Measurements from ENCODE around the gene DMAC2.
"Not testable (repeated sequence)": the region's sequence is repeated elsewhere in the genome, so short reads cannot be mapped to it uniquely, and the experiment has no call there.

Gene DMAC2

DNA sequence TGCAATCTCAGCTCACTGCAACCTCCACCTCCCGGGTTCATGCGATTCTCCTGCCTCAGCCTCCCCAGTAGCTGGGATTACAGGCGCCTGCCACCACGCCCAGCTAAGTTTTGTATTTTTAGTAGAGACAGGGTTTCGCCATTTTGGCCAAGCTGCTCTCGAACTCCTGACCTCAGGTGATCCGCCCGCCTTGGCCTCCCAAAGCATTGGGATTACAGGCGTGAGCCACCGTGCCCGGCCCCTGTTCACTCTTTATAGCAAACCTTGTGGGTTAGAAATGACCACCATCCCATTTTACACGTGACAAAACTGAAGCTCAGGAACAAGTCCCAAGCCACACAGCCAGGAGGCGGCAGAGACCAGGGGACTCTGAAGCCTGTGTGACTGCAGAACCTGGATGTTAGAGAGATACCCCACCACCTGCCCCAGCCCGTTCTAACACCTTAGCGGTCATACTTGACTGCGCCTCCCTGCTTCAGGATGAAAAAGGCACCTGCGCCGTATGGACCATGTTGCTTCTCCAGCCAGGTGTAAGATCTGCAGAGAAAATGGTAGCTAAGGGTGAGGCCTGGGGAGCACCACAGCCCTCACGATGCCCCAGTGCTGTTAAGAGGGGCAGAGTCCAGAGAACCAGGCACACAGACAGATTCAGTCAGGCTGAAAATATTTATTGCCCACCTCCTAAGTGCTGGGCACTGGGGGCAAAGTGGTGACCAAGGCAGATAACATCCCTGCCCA lies 3.6 kb downstream of the DMAC2 start:
- Mint-ChIP-seq H3K27ac (peak overlapping the region in 1 of 2 donors; percentile 23), H3K36me3 (ENCODE audit: insufficient read depth) (peaks cover 16% of the 10 kb centered on the region), H3K4me1 (ENCODE audit: low read depth in 2 of 2) (peaks cover 13 to 21% of the 10 kb centered on the region in 2 donors), H3K9me3 (no peaks in the 10 kb centered on the region), H3K4me3 (no peak overlapping the region), H3K27me3 (no peaks in the 10 kb centered on the region)
- DNase-seq (no peak), ATAC-seq (replicated peaks) (no peak)

DNA sequence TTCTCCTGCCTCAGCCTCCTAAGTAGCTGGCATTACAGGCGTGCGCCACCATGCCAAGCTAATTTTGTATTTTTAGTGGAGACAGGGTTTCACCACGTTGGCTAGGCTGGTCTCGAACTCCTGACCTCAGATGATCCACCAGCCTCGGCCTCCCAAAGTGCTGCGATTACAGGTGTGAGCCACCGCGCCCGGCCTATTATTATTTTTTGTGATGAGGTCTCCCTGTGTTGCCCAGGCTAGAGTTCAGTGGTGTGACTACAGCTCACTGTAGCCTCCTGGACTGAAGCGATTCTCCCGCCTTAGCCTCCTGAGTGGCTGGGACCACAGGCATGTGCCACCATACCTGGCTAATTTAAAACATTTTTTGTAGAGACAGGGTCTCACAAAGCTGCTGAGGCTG lies 4.3 kb downstream of the DMAC2 start:
- not testable (repeated sequence) for H3K4me3 Mint-ChIP-seq; H3K27ac Mint-ChIP-seq; H3K9me3 Mint-ChIP-seq; ATAC-seq (replicated peaks); DNase-seq; H3K27me3 Mint-ChIP-seq
- H3K36me3 Mint-ChIP-seq (ENCODE audit: insufficient read depth): peaks cover 16% of the 10 kb centered on the region
- H3K4me1 Mint-ChIP-seq (ENCODE audit: low read depth in 2 of 2): peaks cover 15 to 24% of the 10 kb centered on the region in 2 donors

DNA sequence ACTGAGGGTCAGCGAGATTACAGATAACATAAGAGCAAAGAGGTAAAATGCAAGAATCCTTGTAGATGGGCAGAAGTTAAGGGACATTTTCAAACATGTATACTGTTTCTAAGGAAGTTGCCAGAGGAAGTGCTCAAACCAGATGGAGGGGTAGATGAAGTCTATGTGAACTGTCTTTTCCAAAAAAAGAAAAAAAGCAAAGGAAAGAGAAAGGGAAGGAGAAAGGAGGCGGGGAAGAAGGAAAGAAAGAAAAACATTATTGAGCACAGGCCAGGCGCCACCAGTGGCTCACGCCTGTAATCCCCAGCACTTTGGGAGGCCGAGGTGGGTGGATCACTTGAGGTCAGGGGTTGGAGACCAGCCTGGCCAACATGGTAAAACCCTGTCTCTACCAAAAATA lies 5.3 kb downstream of the DMAC2 start:
- no peaks in the 10 kb centered on the region for H3K27me3 Mint-ChIP-seq
- ATAC-seq (replicated peaks): no peak
- H3K27ac Mint-ChIP-seq: no peak overlapping the region

DNA sequence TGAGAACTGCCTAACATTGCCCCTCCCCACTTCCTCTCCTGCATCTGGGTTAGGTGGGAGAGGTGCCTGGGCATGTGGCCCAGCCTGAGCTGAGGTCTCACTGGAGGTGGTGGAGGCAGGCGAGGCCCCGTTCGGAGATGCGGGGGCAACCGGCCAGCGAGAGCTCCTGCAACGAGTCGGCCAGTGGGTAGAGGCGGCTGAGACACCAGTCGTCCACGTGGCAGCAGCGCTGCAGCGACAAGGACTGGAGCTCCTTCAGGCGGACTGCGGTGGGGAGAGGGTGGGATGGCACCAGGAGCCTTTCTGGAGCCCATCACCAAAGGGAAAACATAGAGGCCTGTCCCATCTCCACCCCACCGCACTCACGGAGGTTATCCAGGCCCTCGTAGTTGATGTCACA lies 6.5 kb downstream of the DMAC2 start:
- no peak overlapping the region for H3K27ac Mint-ChIP-seq
- H3K36me3 Mint-ChIP-seq (ENCODE audit: insufficient read depth): peaks cover 16% of the 10 kb centered on the region
- no peak for DNase-seq
- H3K4me1 Mint-ChIP-seq (ENCODE audit: low read depth in 2 of 2): peaks cover 18 to 25% of the 10 kb centered on the region in 2 donors
- H3K4me3 Mint-ChIP-seq: no peak overlapping the region
- no peaks in the 10 kb centered on the region for H3K9me3 Mint-ChIP-seq
- ATAC-seq (replicated peaks): no peak
- H3K27me3 Mint-ChIP-seq: no peaks in the 10 kb centered on the region

More for the DNA sequence above, 5.3 kb downstream of the DMAC2 start:
- no peaks in the 10 kb centered on the region for H3K9me3 Mint-ChIP-seq
- peaks cover 15 to 24% of the 10 kb centered on the region in 2 donors for H3K4me1 Mint-ChIP-seq (ENCODE audit: low read depth in 2 of 2)
- no peak overlapping the region for H3K4me3 Mint-ChIP-seq
- DNase-seq: no peak
- H3K36me3 Mint-ChIP-seq (ENCODE audit: insufficient read depth): peaks cover 16% of the 10 kb centered on the region

DNA sequence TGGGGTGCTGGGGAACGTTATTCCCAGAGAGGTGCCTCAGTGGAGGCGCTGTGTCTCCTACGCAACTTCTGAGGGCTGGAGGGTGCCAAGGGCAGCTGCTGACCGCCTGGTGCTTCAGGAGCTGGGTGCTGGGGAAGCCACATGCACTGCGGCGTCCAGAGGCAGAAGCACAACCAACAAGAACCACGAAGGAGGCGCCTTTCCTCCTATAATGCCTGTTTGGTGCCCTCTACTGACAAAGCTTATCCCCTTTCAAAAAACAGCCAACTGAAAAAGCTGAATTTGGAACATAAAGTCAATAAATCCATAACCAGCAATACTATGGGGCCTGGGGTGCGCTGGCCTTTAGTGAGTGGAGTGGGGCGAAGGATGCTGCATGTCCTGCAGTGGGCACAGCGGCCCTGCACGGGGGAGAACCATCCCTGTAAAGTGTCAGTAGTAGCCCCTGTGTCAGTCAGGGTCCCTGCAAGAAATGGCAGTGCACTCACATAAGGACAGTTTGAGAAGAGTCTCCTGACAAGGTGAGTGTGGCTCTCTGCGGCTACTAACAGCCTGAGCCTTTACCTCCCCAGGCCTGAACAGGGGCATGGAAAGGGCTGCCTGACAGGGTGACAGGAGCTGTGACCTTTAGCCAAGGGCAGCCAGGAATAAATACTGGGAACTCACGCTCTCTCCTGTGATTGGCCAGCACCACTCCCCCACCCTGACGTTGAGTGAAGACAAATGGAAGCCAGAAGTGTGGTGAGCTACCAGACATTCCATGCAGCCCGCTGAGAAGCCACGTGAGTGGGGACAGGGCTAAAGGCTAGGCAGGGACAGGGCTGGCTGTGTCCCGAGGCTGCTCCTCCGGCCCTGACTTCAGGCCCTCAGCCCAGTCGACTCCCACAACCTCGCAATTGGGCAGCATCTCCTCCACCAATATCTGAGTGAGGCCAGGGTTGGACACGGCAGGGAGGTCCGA lies 8.0 kb downstream of the DMAC2 start:
- Mint-ChIP-seq H3K27ac (peak overlapping the region in 1 of 2 donors; percentile 78), H3K9me3 (no peaks in the 10 kb centered on the region), H3K4me3 (no peak overlapping the region), H3K4me1 (ENCODE audit: low read depth in 2 of 2) (peaks cover 25 to 29% of the 10 kb centered on the region in 2 donors), H3K36me3 (ENCODE audit: insufficient read depth) (peaks cover 25% of the 10 kb centered on the region), H3K27me3 (no peaks in the 10 kb centered on the region)
- DNase-seq (peak in 1 of 3 experiments; percentile 15), ATAC-seq (replicated peaks) (no peak)

DNA sequence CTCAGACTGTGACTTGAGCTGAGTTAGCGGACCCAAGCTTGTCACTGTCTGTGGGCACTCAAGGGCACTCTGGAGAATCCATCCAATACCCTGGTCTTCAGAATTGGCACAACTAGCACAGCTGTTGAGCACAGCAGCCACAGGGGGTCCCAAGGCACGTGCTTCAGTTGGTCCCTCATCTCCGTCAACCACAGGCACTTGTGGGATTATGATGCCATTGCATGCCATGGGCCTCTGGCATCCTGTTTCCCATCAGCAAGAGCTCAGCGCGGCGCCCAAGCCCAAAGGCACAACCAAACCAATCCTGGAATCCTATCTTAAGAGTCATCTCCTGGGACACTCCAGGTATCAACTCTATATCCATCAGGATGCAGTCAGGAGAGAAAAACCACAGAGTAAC lies 8.8 kb downstream of the DMAC2 start:
- no peaks in the 10 kb centered on the region for H3K9me3 Mint-ChIP-seq
- no peaks in the 10 kb centered on the region for H3K27me3 Mint-ChIP-seq
- H3K36me3 Mint-ChIP-seq (ENCODE audit: insufficient read depth): peaks cover 30% of the 10 kb centered on the region
- peak overlapping the region in 1 of 2 donors; percentile 78 for H3K27ac Mint-ChIP-seq
- no peak for DNase-seq
- ATAC-seq (replicated peaks): no peak
- no peak overlapping the region for H3K4me3 Mint-ChIP-seq
- H3K4me1 Mint-ChIP-seq (ENCODE audit: low read depth in 2 of 2): peaks cover 29 to 31% of the 10 kb centered on the region in 2 donors

DNA sequence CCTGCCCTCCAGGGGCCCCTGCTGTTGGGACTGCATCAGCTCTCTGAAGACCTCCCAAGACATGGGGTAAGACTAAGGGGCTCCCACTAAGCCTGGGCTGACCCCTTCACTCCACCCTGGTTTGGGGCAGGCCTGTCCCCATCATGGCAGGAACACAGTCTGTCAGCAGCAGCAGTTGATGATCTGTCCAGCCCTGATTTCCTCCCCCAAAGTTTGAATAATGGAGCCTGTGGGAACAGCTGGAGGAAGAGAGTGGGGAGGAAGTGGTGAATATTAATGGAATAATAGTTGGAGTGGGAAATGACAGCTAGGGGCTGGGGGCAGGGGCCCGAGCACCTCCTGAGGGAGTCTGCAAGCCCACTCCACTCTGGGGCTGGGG lies 11.2 kb downstream of the DMAC2 start:
- Mint-ChIP-seq H3K9me3 (no peaks in the 10 kb centered on the region), H3K27me3 (no peaks in the 10 kb centered on the region), H3K27ac (peak overlapping the region; percentile 92 to 93), H3K4me3 (peak overlapping the region; percentile 90), H3K36me3 (ENCODE audit: insufficient read depth) (peaks cover 35% of the 10 kb centered on the region), H3K4me1 (ENCODE audit: low read depth in 2 of 2) (peaks cover 25 to 38% of the 10 kb centered on the region in 2 donors)
- DNase-seq (no peak), ATAC-seq (replicated peaks) (no peak)

DNA sequence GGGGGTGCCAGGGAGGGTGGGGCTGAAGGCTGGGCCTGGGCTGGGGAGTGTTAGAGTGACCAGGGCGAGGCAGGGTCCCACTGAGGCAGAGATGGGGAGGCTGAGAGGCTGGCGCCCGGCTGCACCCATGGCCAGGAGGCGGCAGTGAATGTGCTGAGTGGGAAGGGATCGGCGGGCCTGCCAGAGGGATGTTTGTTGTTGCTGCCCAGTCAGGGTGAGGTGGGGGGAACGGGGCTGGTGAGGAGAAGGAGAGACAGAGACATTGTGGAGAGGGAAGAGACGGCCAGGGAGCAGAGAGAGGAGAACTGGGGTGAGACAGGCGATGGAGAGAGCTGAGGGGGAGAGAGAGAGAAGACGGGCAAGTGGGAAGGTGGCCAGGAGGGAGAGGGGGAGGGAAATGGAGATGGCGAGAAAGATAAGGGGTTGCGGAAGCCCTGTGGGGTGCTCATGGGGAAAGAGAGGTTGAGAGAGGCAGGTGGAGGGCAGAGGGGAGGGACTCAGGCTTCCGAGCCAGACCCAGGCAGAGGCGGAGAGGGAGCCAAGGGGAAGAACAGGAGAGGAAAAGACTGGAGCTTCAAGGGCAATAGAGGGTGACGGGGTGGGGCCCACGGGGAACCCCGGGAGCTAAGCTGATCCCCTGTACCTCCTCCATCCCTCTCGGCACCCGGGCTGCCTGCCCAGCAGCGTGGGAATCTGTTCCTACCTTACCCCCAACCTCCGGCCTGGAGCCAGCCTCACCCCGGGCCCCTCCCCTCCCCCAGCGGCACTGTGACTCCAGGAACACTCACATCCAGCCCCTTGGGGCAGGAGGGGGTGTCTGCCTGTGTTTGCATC lies 11.8 kb downstream of the DMAC2 start:
- Mint-ChIP-seq H3K9me3 (no peaks in the 10 kb centered on the region), H3K36me3 (ENCODE audit: insufficient read depth) (peaks cover 38% of the 10 kb centered on the region), H3K27ac (peak overlapping the region; percentile 92 to 93), H3K4me3 (peak overlapping the region; percentile 90), H3K4me1 (ENCODE audit: low read depth in 2 of 2) (peaks cover 25 to 38% of the 10 kb centered on the region in 2 donors), H3K27me3 (no peaks in the 10 kb centered on the region)
- DNase-seq (peak; percentile 64 to 66 (median 66)), ATAC-seq (replicated peaks) (peak; percentile 84)

DNA sequence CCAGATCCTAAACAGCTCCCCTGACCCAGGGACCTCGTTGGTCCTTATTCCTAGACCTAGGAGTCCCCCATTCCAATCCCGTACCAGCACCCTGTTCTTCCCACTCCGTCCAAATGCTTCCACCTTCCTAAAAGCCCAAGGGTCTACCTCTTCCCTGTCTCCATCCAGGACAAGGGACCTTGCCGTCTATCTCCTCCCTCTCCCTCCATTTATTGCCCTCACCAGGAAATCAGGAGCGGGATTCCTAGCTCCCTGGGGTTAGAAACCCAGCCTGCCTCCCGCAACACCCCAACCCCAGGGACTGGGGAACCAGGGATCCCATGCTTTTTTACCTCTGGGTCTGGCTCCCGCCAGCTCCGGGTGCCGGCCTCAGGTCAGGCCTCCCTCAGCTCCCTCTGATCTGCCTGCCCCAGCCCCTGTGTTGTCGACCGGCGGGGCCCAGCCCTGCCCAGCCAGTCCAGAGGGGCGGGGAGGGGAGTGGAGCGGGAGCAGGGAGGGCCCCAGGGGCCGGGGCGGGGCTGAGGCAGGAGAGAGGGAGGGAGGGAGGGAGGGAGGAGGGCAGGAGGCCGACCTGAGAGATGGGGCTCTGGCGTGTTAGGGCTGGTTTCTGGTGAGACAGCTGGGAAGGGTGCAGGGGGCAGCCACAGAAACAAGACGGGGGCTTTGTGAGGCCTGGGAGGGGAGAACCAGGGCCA lies 12.6 kb downstream of the DMAC2 start, which contains the start of gene B3GNT8:
Gene B3GNT8, minus strand, starts transcription at position 423 of the 695 bp plus-strand sequence. CDS start 596 bp downstream, outside the sequence.
- ATAC-seq (replicated peaks) (peak; percentile 56), DNase-seq (peak in 2 of 3 experiments; percentile 33 to 38)
- no peaks in the 10 kb centered on the region for H3K9me3 Mint-ChIP-seq
- H3K27me3 Mint-ChIP-seq: no peaks in the 10 kb centered on the region
- peak within 1 kb of the TSS; percentile 92 to 93 for H3K27ac Mint-ChIP-seq
- peaks cover 36% of the 10 kb centered on the region for H3K36me3 Mint-ChIP-seq (ENCODE audit: insufficient read depth)
- peak within 1 kb of the TSS; percentile 90 for H3K4me3 Mint-ChIP-seq
- peaks cover 25 to 38% of the 10 kb centered on the region in 2 donors for H3K4me1 Mint-ChIP-seq (ENCODE audit: low read depth in 2 of 2)

DNA sequence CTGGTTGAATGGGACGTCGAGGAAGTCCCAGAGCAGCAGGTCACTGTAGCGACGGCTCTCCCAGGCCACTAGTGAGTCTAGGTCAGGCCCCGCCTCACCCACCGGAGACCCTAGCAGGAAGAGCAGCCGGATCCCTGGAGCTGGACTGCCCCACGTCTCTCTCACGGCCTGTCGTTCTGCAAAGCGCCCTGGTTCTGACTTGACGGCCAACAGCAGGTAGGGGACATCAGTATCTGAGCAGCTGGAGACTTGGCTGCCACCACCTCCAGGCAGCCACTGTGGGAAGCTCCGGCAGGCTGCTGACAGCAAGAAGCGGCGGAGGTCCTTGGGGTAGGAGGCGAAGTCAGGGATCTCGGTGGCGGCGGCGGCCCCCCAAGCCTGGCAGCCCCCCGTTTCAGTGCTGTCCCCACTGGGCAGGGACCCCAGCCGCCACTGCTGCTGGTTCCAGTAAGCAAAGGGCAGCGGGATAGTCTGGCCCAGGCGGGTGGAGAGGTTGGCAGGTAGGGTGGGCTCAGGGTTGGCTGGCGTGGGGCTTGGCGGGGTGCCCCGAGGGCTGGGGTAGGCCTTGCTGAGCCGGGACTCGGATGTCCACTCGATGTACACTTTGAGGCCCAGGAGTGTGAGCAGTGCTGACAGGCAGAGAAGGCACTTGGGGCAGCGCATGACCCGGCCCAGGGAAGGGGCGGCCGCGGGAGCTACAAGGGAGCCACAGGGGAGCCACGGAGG lies 13.4 kb downstream of the DMAC2 start:
- Mint-ChIP-seq H3K27ac (peak overlapping the region; percentile 92 to 93), H3K27me3 (no peaks in the 10 kb centered on the region), H3K9me3 (no peaks in the 10 kb centered on the region), H3K36me3 (ENCODE audit: insufficient read depth) (peaks cover 39% of the 10 kb centered on the region), H3K4me1 (ENCODE audit: low read depth in 2 of 2) (peaks cover 22 to 36% of the 10 kb centered on the region in 2 donors), H3K4me3 (peak overlapping the region; percentile 90)
- DNase-seq: no peak
- no peak for ATAC-seq (replicated peaks)

DNA sequence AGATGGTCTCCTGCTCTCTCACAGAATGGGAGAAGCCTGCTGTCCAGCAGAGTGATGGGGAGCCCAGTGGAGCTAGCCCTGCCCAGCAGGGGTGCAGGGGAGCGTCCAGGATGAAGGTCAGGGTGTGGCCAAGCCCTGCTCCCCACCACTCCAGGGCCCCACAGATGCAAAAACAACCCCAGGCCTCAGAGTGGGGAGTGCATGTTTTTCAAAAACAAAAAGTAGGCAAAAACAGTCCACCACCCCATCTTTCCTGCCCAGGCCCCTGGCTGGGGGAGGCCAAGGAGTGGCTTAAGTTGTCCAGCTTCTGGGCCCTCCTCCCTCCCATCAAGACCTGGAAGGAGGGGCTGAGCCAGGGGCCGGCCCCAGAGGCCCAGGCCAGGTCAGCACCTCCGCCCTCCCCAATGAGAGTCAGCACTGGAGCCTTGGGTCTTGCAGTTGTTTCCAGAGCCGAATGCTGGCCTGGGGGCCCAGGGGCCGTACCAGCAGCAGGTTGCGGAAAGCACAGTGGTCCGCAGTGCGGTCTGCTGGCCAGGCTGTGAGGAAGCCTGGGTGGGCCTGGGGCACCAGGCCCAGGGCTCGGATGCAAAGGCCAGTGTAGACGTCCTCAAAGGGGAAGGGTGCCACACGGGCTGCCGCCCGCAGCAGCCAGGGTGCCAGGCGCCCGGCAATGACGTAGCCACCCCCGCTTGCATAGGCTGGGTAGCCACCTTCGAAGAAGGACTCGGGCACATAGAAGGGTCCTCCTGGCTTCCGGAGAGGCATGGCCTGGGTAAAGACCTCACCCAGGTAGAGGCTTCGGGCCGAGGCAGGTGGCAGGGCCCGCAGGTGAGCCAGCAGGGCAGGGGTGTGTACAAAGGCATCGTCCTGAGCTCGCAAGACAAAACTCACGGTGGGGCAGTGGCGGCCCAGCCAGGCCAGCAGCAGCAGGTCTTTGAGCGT lies 14.3 kb downstream of the DMAC2 start:
- H3K27ac Mint-ChIP-seq: peak overlapping the region; percentile 74 to 94
- H3K9me3 Mint-ChIP-seq: no peaks in the 10 kb centered on the region
- H3K4me3 Mint-ChIP-seq: peak overlapping the region; percentile 90
- DNase-seq: no peak
- ATAC-seq (replicated peaks): no peak
- peaks cover 39% of the 10 kb centered on the region for H3K36me3 Mint-ChIP-seq (ENCODE audit: insufficient read depth)
- peaks cover 17 to 37% of the 10 kb centered on the region in 2 donors for H3K4me1 Mint-ChIP-seq (ENCODE audit: low read depth in 2 of 2)
- H3K27me3 Mint-ChIP-seq: no peaks in the 10 kb centered on the region

All from effector memory CD8-positive, alpha-beta T cell (primary cell).